ENCODE data around the gene GMPR2. TPM values are rescaled to one million over a fixed set of nuclear protein-coding genes. Genes with fewer than 3 reads are reported as not detected.

Gene GMPR2
- polyA plus RNA-seq, 3 donors = 84.4 to 84.7 (median 84.5) TPM

DNA sequence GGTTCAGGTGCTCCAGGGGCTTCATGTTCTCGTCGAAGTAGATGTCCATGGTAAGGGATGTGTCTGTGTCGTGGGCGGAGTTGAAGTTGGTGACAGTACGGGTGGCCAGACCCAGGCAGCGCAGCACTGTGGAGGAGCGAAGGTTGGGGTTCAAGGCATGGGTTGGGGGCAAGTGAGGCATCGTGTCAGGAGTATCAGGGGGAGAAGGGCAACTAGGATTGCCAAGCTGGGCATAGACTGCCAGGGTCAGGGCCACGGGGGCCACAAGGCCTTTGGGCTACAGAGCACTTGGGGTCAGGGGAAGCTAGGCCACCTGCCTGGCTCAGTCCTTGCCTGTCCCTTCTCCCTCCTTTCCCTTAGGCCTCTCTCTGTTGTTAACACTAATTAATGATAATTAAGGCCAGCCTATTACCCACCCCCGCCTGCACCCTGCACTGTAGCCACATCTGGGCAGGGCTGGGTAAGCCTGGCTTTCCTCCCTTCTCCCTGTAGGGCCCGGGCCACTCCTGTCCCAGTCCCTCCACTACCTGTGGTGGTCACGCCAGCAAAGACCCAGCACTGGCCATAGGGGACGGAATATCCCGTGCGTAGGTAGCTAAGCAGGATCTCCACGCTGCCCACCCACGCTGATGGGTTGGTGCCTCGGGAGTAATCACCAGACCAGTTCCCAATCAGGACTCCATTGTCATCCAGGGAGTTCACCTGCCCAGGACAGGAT, 26.0 kb downstream of the GMPR2 start:
- intact Hi-C loops (cut with micrococcal nuclease) = no loop called here
- 99% methylated on average over 12 of the region's 18 CpGs for WGBS (ENCODE audit: insufficient coverage)
- H3K9me3 ChIP-seq (replicated peaks in 1 of 2; ENCODE audit: control insufficient read depth in 1 of 2, insufficient read depth in 1 of 2, low read length in 2 of 2) = no peaks in the 10 kb centered on the region
- TF ChIP-seq, protein P1, sequence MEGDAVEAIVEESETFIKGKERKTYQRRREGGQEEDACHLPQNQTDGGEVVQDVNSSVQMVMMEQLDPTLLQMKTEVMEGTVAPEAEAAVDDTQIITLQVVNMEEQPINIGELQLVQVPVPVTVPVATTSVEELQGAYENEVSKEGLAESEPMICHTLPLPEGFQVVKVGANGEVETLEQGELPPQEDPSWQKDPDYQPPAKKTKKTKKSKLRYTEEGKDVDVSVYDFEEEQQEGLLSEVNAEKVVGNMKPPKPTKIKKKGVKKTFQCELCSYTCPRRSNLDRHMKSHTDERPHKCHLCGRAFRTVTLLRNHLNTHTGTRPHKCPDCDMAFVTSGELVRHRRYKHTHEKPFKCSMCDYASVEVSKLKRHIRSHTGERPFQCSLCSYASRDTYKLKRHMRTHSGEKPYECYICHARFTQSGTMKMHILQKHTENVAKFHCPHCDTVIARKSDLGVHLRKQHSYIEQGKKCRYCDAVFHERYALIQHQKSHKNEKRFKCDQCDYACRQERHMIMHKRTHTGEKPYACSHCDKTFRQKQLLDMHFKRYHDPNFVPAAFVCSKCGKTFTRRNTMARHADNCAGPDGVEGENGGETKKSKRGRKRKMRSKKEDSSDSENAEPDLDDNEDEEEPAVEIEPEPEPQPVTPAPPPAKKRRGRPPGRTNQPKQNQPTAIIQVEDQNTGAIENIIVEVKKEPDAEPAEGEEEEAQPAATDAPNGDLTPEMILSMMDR (IDR thresholded peaks at IDR 0.05) = no peak
- no peak overlapping the region for H3K4me2 ChIP-seq (replicated peaks; ENCODE audit: extremely low read depth, low read length, poor library complexity, severe bottlenecking)
- Mint-ChIP-seq H3K36me3 (peaks cover 68 to 81% of the 10 kb centered on the region in 2 donors), H3K4me3 (no peak overlapping the region), H3K27ac (peak overlapping the region in 3 of 7 donors; percentile 27 to 70 (median 59)), H3K9me3 (no peaks in the 10 kb centered on the region), H3K27me3 (ENCODE audit: low read depth in 3 of 3) (peaks cover 0 to 3% (median 0%) of the 10 kb centered on the region in 3 donors), H3K4me1 (no peaks in the 10 kb centered on the region)
- H3K4me1 ChIP-seq (ENCODE audit: control insufficient read depth in 1 of 2, insufficient read depth in 2 of 2, low read length in 2 of 2) = no peaks in the 10 kb centered on the region
- H3K27ac ChIP-seq (ENCODE audit: low read depth in 1 of 2, low read length in 2 of 2) = no peak overlapping the region
- no peaks in the 10 kb centered on the region for H3K27me3 ChIP-seq (ENCODE audit: control insufficient read depth in 2 of 2, insufficient read depth in 2 of 2, low read length in 2 of 2)
- H4K20me1 ChIP-seq (ENCODE audit: insufficient read depth, low read length) = no peaks in the 10 kb centered on the region
- H3K4me3 ChIP-seq (replicated peaks in 1 of 3; ENCODE audit: low read depth in 2 of 3, low read length in 3 of 3) = no peak overlapping the region
- DNase-seq = no peak
- H3K36me3 ChIP-seq (replicated peaks in 1 of 2; ENCODE audit: control insufficient read depth in 1 of 2, insufficient read depth in 2 of 2, low read length in 2 of 2) = peaks cover 44 to 80% of the 10 kb centered on the region in 2 donors
- H3K9ac ChIP-seq (ENCODE audit: insufficient read depth, low read length, poor library complexity, severe bottlenecking) = no peak overlapping the region
- H2AFZ ChIP-seq (ENCODE audit: insufficient read depth, low read depth, low read length, poor library complexity, severe bottlenecking) = no peak overlapping the region
- no peaks in the 10 kb centered on the region for H3K79me2 ChIP-seq (ENCODE audit: insufficient read depth, low read length)

- H3K4me1 ChIP-seq (ENCODE audit: control insufficient read depth in 1 of 2, insufficient read depth in 2 of 2, low read length in 2 of 2) = no peaks in the 10 kb centered on the region
These were observed 26.7 kb downstream of the GMPR2 start for GRCh38 chr14:24259282-24260025.

More at GRCh38 chr14:24259282-24260025, 26.7 kb downstream of the GMPR2 start:
- Histone ChIP-seq H3K9me3 (replicated peaks in 1 of 2; ENCODE audit: control insufficient read depth in 1 of 2, insufficient read depth in 1 of 2, low read length in 2 of 2) (no peaks in the 10 kb centered on the region), H3K9ac (ENCODE audit: insufficient read depth, low read length, poor library complexity, severe bottlenecking) (no peak overlapping the region), H3K79me2 (ENCODE audit: insufficient read depth, low read length) (no peaks in the 10 kb centered on the region), H3K27ac (ENCODE audit: low read depth in 1 of 2, low read length in 2 of 2) (no peak overlapping the region), H3K36me3 (replicated peaks in 1 of 2; ENCODE audit: control insufficient read depth in 1 of 2, insufficient read depth in 2 of 2, low read length in 2 of 2) (peaks cover 42 to 80% of the 10 kb centered on the region in 2 donors), H3K4me2 (replicated peaks; ENCODE audit: extremely low read depth, low read length, poor library complexity, severe bottlenecking) (no peak overlapping the region), H4K20me1 (ENCODE audit: insufficient read depth, low read length) (no peaks in the 10 kb centered on the region), H2AFZ (ENCODE audit: insufficient read depth, low read depth, low read length, poor library complexity, severe bottlenecking) (no peak overlapping the region), H3K4me3 (replicated peaks in 1 of 3; ENCODE audit: low read depth in 2 of 3, low read length in 3 of 3) (no peak overlapping the region), H3K27me3 (ENCODE audit: control insufficient read depth in 2 of 2, insufficient read depth in 2 of 2, low read length in 2 of 2) (no peaks in the 10 kb centered on the region)
- intact Hi-C loops (cut with micrococcal nuclease) = no loop called here
- H3K27ac Mint-ChIP-seq = no peak overlapping the region
- peaks cover 0 to 2% (median 1%) of the 10 kb centered on the region in 3 donors for H3K27me3 Mint-ChIP-seq (ENCODE audit: low read depth in 3 of 3)
- TF ChIP-seq, protein P1 (IDR thresholded peaks at IDR 0.05) = no peak
- WGBS (ENCODE audit: insufficient coverage) = over 99% methylated on average over 10 of the region's 16 CpGs
- H3K9me3 Mint-ChIP-seq = no peaks in the 10 kb centered on the region
- H3K36me3 Mint-ChIP-seq = peaks cover 66 to 81% of the 10 kb centered on the region in 2 donors
- no peaks in the 10 kb centered on the region for H3K4me1 Mint-ChIP-seq
- no peak for DNase-seq
- no peak overlapping the region for H3K4me3 Mint-ChIP-seq

Data from CD14-positive monocyte (primary cell).